ENCODE measurements around the gene PROX1. TPM values are rescaled to one million over a fixed set of nuclear protein-coding genes. Genes with fewer than 3 reads are reported as not detected.

The PROX1 gene
- polyA plus RNA-seq, 1 donor (not counting 4 experiments of a cell fraction or from before 2014, with no cell fraction given) = 0.20 TPM

- no peak for FAIRE-seq
Observed at GRCh38 chr1:214009423-214010196, 21.8 kb downstream of the PROX1 start.

GRCh38 chr1:214010197-214010573 is 22.4 kb downstream of the PROX1 start:
- Histone ChIP-seq H3K36me3 (ENCODE audit: control insufficient read depth in 2 of 2, extremely low read depth in 1 of 2, insufficient read depth in 2 of 2, low read length in 2 of 2) (no peaks in the 10 kb centered on the region), H3K9me1 (ENCODE audit: control insufficient read depth, extremely low read depth, insufficient read depth, low read length) (no peaks in the 10 kb centered on the region), H3K79me2 (ENCODE audit: control insufficient read depth, insufficient read depth, low read length) (no peaks in the 10 kb centered on the region), H3K27ac (ENCODE audit: control insufficient read depth, insufficient read depth, low read length) (no peak overlapping the region), H3K9ac (ENCODE audit: control insufficient read depth, extremely low read depth, insufficient read depth, low read length) (no peak overlapping the region), H3K4me3 (ENCODE audit: control insufficient read depth in 2 of 3, extremely low read depth in 1 of 3, insufficient read depth in 2 of 3, low read depth in 1 of 3, low read length in 3 of 3) (no peak overlapping the region), H4K20me1 (ENCODE audit: control insufficient read depth, extremely low read depth, insufficient read depth, low read length) (no peaks in the 10 kb centered on the region), H3K27me3 (ENCODE audit: control insufficient read depth, extremely low read depth, insufficient read depth, low read length) (no peaks in the 10 kb centered on the region), H2AFZ (ENCODE audit: control insufficient read depth, low read length) (no peak overlapping the region), H3K4me1 (ENCODE audit: control insufficient read depth, extremely low read depth, insufficient read depth, low read length) (no peaks in the 10 kb centered on the region), H3K9me3 (ENCODE audit: control insufficient read depth, low read depth, low read length) (no peaks in the 10 kb centered on the region), H3K4me2 (ENCODE audit: control insufficient read depth, extremely low read depth, insufficient read depth, low read depth, low read length) (no peak overlapping the region)
- dilution Hi-C loops (cut with MboI; ENCODE audit: extremely low pct_ligation_motif_present, low sequenced_read_pairs) = no loop called here
- DNase-seq (ENCODE audit: low read depth, low spot score) = no peak
- no peak for FAIRE-seq
- no peak for TF ChIP-seq EZH2 (IDR thresholded peaks at IDR 0.05; ENCODE audit: low read length)

More at GRCh38 chr1:214009423-214010196, 21.8 kb downstream of the PROX1 start:
- no peak for DNase-seq (ENCODE audit: low read depth, low spot score)
- H3K27ac ChIP-seq (ENCODE audit: control insufficient read depth, insufficient read depth, low read length) = no peak overlapping the region
- no peak for TF ChIP-seq EZH2 (IDR thresholded peaks at IDR 0.05; ENCODE audit: low read length)
- no peak for TF ChIP-seq CTCF (optimal IDR thresholded peaks at IDR 0.05 in 1 of 3, IDR thresholded peaks at IDR 0.05 in 1 of 3, conservative IDR thresholded peaks at IDR 0.05 in 1 of 3; ENCODE audit: extremely low read depth in 1 of 3, insufficient read depth in 2 of 3, low read length in 3 of 3)
- H3K9me1 ChIP-seq (ENCODE audit: control insufficient read depth, extremely low read depth, insufficient read depth, low read length) = no peaks in the 10 kb centered on the region
- no peaks in the 10 kb centered on the region for H3K9me3 ChIP-seq (ENCODE audit: control insufficient read depth, low read depth, low read length)
- dilution Hi-C loops (cut with MboI; ENCODE audit: extremely low pct_ligation_motif_present, low sequenced_read_pairs) = no loop called here
- no peak overlapping the region for H3K9ac ChIP-seq (ENCODE audit: control insufficient read depth, extremely low read depth, insufficient read depth, low read length)
- no peak overlapping the region for H3K4me3 ChIP-seq (ENCODE audit: control insufficient read depth in 2 of 3, extremely low read depth in 1 of 3, insufficient read depth in 2 of 3, low read depth in 1 of 3, low read length in 3 of 3)
- no peaks in the 10 kb centered on the region for H3K27me3 ChIP-seq (ENCODE audit: control insufficient read depth, extremely low read depth, insufficient read depth, low read length)
- no peaks in the 10 kb centered on the region for H3K79me2 ChIP-seq (ENCODE audit: control insufficient read depth, insufficient read depth, low read length)
- H3K36me3 ChIP-seq (ENCODE audit: control insufficient read depth in 2 of 2, extremely low read depth in 1 of 2, insufficient read depth in 2 of 2, low read length in 2 of 2) = no peaks in the 10 kb centered on the region
- no peak overlapping the region for H2AFZ ChIP-seq (ENCODE audit: control insufficient read depth, low read length)
- H3K4me1 ChIP-seq (ENCODE audit: control insufficient read depth, extremely low read depth, insufficient read depth, low read length) = no peaks in the 10 kb centered on the region
- H3K4me2 ChIP-seq (ENCODE audit: control insufficient read depth, extremely low read depth, insufficient read depth, low read depth, low read length) = no peak overlapping the region
- no peaks in the 10 kb centered on the region for H4K20me1 ChIP-seq (ENCODE audit: control insufficient read depth, extremely low read depth, insufficient read depth, low read length)

All from keratinocyte (primary cell).